HG02759 (cell line): ENCODE data around the gene SLC35D2.
"Not testable (repeated sequence)": the region's sequence is repeated elsewhere in the genome, so short reads cannot be mapped to it uniquely, and the experiment has no call there.

Experiments
- ATAC-seq: cut with Tn5 transposase; IDR thresholded peaks from one replicate; pipeline ENCODE4 v1.9.1; 2021; ENCODE audit warnings: mild to moderate bottlenecking, moderate library complexity; ENCODE audit not compliant: unreplicated experiment

Gene SLC35D2

DNA sequence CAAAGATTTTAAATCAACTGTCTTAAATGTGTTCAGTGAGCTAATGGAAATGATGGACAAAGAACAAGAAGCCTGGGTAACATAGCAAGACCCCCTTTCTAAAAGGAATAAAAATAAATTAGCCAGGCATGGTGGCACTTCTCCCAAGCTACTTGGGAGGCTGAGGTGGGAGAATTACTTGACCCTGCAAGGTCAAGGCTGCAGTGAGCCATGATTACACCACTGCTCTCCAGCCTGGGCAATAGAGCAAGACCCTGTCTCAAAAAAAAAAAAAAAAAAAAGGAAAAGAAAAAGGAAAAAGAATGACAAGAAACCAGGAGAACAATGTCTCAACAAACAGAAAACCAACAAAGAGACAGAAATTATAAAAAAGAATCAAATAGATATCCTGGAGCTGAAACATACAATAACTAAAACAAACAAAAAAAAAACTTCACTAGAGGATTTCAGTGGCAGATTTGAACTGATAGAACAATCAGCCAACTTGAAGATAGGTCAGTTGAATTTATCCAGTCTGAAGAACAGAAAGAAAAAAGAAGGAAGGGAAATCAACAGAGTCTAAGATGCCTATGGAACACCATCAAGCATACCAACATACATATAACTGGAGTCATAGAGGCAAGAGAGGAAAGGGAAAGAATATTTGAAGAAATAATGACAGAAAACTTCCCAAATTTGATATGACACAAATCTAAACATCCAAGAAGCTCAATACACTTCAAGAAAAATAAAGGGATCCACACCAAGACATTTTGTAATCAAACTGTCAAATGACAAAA, 16.8 kb upstream of the SLC35D2 start:
- no peak for ATAC-seq

DNA sequence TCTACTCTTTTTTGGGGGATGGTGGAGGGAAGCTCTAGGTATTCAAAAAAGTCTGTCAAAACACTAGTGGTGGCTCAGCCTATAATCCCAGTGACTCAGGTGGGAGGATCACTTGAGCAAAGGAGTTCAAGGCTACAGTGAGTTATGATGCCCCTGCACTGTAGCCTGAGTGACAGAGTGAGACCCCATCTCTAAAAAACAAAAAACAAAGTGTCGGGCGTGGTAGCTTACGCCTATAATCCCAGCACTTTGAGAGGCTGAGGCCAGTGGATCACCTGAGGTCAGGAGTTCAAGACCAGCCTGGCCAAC, 15.8 kb upstream of the SLC35D2 start:
- peak; percentile 27 for ATAC-seq

DNA sequence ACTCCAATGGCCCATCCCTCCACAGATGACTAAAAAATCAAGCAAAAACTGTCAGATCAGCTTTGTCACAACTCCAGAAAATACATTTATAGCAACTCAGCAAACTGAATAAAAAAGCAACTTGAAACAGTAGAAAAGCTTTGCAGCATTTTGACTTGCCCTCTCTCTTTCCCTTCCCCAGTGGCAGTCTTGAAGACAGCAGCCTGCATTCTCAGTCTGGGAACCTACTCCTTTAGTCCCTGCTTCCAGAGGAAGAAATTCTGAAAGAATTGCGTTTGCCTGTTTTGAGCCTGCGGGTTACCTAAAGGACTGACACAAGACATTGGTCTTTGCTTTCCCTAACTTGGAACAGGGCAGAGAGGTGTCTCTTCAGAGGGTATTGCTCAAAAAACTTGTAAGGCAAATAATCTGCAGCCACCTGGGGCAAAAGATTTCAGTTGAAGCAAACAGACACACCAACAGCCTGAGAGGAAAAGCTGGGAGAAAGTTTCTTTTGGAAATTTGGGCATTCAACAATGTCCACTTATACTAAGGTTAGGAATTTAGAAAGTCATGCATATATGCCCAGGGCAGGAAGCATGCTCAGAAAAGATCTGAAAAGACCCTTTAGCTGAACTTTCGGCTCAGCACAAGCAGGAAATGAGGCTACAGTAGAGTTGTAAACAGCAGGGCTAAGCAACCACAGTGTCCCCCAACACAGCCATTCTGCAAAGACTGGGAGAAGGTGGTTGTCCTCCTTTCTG, 15.2 kb upstream of the SLC35D2 start:
- peak; percentile 55 for ATAC-seq

DNA sequence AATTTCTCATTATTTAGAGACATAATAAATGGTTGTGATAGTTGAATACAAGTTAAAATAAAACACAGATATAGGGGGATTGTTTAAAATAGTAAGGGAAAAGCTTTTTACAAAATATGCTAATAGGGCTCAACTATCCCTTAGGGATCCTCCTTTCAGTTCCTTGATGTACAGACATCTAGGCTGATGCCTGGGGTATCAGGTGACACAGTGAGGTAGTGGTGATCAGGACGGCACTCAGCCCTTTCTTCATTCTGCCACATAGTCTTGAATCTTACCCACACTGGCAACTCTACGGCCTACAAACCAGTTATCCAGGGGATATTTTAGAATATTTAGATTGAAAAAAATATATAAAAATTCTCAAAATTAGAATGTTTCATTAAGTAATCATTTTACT, 12.5 kb upstream of the SLC35D2 start:
- ATAC-seq: no peak

DNA sequence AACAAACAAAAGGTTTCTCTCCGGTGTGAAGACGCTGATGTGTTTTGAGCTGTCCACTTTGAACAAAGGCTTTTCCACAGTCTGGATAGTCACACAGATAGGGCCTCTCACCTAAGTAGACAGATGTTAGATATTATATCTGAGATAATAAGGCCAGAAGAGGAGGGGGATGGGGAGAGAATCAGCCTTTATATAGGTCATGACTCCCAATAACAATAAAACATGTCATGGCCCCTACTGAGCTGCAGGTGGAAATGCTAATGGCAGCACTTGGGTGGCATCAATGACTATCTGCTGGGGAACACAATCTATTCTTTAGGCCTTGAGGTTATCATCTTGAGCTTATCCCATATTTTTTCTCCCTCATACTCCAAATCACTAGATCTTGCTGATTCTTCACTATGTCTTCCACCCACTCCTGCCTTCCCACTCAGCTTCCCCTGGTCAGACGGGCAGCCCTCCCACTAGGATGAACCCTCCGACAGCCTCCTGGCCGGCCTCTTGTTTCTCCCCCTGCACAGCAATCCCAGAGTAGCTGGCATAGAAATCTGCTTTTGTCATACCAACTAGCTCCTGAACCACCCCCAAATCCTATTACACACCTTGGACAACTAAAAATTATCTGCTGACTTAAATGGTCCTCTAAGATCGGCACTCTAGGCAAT, 11.5 kb upstream of the SLC35D2 start:
- no peak for ATAC-seq

DNA sequence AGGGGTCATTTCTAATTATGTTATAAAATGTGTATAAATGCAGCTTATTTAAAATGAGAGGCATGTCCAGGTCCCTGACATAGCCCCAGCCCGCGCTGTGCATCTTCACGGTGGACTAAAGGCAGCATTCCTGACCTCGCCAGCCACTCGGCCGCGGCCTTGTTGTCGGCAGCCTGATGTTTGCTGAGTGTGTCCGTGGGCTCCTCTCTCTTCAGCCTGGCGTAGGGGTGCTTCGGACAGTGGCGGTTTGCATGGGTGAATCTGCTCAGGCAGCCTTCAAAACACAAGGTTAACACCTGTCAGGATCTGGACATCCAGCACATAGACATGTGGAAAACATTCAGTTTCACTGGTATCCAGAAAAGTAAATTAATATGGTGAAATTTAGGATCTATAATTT, 8.8 kb upstream of the SLC35D2 start:
- ATAC-seq: no peak

DNA sequence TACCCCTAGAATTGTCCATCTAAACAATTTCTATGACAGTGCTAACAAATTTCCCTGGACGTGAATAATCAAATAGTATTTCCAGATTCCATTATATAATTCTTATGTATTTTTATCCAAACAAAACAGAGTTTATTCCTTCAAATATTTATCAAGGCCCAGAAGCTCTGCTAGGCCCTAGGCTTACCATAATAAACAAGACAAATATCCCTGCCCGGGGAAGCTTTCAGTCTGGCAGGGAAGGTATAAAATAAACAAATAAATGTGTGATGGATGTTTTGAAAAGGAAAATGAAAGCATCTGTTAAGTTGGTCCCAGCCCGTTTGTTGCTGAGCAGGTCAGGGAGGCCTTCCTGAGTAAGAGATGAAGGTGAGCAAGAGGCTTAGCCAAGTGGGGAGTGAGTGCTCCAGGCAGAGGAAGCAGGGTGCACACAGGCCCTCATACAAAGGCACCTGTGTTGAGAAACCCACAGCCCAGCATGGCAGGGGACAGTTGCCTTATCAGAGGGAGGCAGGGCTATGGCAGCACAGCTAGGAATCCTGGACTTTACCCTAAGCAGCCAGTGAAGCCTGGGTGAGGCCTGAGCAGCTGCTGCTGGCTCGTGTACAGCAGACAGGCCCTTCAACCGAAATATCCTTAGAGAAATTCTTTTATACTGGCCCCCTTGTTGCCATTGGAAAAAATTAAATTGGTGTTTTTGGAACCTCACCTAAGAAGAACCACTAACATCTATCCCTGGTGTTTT, 7.7 kb upstream of the SLC35D2 start:
- ATAC-seq: no peak

DNA sequence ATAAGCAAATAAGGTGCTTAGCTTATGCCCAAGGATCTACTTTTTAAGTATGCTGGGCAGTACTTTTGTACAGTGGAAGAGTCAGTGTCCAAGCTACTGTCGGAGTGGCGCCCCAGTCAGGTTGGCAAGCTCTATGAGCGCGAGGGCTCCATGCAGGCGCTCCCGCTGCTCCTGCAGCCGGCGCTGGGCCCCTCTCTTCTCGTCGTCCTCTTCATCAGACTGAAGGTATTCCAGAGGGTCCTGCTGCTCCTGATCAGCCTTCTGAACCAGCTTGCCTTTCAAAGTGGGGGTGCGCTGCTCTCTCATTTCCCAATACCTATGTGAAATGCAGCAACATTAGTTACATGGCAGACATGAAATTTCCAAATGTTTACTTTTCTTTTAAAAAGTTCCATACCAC, 4.6 kb upstream of the SLC35D2 start:
- no peak for ATAC-seq

DNA sequence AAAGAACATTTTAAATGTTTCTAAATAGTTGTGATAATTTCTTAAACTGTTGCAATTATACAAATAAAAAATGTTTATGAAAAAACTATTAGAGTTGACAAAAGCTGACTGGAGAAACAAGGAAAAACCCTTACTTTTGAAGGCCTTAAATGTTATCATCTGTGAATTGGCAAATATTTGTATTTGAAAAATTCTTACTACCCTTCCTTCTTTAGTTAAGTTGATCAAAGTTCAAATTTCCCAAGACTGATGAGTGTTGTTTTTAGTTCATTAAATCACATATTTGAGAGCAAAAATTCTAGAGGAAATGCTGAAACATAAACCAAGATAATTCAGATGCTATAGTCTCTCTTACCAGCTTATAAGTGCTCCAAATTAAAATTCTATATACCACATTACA, 2.6 kb upstream of the SLC35D2 start:
- ATAC-seq: no peak

DNA sequence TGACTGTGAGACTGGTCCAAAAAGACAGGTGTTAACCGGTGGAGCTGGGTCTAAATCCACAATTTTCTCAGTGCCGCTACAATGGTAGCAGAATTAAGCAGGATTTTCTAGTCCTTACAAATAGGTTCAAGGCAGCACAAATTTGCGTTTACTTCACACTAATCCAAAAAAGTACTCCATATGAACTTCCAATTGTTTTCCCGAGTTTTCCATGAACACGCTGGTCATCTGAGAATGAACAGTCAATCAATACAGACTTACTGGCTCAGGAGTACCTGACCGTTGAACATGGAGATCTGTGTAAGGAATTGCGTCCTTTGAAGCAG, 709 bp downstream of the SLC35D2 start:
- ATAC-seq: no peak

DNA sequence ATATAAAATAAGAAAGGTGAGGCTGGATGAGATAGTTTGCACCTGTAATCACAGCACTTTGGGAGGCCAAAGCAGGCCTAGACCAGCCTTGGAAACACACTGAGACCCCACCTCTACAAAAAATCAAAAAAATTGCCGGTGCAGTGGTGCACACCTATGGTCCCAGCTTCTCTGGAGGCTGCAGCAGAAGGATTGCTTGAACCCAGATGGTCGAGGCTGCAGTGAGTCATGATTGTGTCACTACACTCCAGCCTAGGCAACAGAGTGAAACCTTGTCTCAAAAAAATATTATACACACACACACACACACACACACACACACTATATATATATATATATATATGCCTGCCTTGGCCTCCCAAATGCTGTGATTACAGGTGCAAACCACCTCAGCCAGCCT, 1.3 kb downstream of the SLC35D2 start:
- no peak for ATAC-seq

DNA sequence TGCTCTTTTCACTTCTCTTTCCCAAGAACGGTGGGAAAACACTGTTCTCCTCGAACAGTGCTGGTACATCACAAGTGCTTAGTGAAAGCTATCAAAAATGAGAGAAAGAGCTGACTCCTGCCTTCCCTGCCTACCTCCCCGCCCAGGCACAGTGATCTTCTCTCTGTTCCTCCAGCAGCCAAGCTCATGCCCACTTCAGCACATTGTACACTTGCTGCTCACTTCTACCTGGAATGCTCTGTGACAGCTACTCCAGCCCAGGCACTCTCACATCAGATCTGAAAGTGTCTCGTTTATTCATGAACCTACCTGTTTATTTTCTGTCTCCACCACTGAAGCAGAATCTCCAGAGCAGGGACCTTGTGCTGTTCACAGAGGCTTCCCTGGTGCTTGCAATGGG, 1.8 kb downstream of the SLC35D2 start:
- no peak for ATAC-seq

DNA sequence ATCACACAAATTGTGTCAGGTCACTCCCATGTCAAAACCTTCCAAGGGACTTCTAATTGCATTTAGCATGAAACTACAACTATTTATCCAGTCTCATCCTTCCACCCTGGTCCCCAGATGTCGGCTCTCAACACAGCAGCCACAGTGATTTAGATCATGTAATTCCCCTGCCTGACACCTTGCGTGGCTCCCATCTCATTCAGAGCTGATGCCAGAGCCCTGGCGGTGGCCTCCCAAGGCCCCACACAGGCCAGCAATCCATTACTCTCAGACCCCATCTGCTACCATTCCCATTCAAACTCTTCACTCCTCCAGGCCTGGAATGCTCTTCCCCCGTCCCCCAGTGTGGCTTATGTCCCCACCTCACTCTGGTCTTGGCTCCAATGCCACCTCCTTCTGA, 2.4 kb downstream of the SLC35D2 start:
- no peak for ATAC-seq

DNA sequence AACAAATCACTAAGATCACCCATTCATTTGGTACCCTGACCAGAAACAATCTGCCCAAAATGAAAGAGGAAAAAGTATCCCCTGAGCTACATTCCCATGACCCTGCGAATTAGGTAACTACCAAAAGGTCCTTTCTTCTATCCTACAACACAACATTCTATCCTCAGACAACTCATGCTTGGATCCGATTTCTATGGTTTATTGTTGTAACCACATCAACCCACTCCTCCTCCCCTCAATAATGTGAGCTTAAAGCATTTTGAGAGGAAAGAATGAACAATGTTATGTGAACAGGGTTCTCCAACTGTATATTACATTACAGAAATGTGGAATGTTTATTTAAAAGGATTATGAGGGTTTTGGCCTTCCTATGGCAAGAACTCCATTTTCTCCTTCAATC, 4.0 kb downstream of the SLC35D2 start:
- no peak for ATAC-seq

DNA sequence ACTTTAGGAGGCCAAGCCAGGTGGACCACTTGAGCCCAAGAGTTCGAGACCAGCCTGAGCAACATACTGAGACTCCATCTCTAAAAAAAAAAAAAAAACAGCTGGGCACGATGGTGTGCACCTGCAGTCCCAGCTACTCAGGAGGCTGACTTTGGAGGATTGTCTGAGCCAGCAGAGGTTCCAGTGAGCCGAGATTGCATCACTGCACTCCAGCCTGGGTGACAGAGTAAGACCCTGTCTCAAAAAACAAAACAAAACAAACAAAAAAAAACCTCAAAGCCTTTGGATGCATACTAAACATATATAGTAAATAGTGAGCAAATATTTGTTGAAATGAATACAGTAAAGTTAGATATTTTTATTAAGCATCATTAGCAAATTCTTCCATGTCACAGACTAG, 5.3 kb downstream of the SLC35D2 start:
- no peak for ATAC-seq

DNA sequence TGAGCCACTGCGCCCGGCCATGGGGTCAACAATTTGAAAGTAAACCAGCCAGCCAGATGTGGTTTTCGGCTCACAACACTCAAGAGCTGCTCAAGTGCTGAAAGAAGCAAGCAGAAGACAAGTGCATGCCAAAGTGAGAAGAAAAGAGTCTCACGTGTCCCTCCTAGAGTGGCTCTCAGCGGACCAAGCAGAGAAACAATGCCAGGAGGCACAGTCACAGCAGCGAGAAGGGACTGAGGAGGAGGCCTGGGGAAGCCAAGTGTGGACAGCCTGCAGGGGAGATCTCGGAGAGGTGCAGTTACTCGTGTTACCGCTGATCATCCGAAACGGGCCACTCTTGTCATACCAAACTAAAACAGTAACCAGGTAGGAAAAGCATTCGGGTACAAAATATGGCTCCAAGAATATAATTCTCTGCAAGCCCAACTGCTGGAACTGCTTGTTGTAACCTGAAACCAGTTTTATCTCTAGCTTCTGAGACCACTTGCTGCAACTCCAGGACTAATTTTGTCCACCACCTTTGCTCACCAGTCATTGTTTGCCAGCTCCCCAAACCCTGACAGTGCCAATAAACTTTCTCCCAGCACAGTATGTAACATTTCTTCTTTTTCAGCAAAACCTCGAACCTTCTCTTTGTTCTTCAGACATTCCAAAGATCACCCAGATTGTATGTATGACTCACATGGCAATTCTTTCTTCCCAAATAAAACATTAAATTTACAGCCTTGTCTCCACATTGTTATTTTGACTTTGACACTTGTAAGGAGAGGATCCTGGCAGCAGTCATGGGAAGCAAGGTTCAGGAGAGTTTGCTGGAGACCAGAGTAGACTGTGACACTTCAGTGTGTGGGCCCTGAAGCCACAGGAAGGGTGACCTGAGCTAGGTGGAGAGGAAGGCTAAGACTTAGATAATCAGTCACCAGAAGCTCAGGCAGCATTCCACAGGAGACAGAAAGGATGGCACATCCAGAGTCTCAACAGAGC, 6.3 kb downstream of the SLC35D2 start:
- no peak for ATAC-seq

DNA sequence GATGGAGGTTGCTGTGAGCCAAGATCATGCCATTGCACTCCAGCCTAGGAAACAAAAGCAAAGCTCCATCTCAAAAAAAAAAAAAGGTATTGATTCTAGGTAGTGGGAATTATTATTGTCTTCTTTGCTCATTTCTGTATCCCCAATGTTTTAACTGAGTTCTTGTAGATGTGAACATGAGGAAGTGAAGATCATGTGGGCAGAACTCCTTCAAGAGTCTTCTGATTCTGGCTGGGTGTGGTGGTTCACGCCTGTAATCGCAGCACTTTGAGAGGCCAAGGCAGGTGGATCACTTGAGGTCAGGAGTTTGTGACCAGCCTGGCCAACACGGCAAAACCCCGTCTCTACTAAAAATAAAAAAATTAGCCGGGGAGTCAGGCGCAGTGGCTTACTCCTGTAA, 8.0 kb downstream of the SLC35D2 start:
- ATAC-seq: not testable (repeated sequence)

DNA sequence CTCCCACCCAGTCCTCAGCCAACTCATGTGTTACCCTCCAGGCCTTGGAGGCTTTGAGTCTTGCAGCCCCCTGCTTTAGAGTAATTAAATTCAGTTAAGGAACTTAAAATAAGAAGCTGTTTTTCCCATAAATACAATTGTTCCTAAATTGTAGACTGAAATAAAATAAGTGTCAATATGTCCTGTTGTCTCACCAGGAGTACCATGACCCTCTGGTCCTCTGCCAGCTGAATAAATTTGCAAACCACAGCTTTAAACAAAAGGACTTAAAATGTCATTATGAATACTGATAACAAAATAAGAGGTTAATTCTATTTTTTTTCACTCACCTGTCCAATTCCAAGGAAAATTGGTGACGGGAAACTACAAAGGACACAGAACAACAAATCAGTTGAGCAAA, 15.6 kb downstream of the SLC35D2 start:
- no peak for ATAC-seq

DNA sequence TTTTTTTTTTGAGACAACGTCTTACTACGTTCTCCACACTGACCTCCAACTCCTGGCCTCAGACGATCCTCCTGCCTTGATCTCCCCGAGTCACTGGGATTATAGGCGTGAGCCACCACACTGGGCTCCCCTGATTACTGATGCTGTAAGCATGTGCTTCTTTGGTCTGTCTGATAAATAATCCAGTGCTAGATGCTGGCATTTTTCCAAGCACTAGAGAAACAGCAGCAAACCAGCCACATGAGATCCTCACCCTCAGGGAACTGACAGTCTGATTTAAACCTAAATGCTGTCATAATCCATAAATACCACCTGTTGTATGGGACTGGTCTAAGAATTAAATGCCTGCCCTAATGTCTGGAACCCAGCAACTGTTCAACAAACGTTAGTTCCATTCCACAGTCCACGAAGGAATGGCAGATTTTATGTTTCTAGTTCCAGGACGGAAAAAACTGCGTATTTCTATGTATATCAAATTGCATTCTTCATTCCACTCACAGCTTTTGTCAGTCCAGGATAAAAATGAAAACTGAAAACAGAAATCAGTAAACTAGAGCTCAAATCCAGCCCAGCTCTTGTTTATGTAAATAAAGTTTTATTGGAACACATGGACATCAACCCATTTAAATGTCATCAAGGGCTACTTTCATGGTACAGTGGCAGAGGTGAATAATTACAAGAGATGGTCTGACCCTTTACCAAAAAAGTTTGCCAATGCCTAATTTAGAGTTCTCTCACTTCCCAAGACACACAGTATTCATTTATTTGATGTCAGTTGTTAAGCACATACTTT, 20.1 kb downstream of the SLC35D2 start:
- no peak for ATAC-seq

DNA sequence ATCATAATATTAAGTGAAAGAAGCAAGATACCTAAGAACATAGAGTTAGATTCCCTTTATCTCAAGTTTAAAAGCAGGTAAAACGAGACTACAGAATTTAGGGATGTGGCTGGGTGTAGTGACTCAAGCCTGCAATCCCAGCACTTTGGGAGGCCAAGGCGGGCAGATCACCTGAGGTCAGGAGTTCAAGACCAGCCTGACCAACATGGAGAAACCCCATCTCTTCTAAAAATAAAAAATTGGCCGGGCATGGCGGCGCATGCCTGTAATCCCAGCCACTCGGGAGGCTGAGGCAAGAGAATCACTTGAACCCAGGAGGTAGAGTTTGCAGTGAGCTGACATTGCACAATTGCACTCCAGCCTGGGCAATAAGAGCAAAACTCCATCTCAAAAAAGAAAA, 21.4 kb downstream of the SLC35D2 start:
- not testable (repeated sequence) for ATAC-seq
